ENCODE data around the gene ZNF205.
A peak's percentile ranks its signal among the peaks of the same experiment; 100 is the strongest.
"Not testable (repeated sequence)": the region's sequence is repeated elsewhere in the genome, so short reads cannot be mapped to it uniquely, and the experiment has no call there.

Gene ZNF205

DNA sequence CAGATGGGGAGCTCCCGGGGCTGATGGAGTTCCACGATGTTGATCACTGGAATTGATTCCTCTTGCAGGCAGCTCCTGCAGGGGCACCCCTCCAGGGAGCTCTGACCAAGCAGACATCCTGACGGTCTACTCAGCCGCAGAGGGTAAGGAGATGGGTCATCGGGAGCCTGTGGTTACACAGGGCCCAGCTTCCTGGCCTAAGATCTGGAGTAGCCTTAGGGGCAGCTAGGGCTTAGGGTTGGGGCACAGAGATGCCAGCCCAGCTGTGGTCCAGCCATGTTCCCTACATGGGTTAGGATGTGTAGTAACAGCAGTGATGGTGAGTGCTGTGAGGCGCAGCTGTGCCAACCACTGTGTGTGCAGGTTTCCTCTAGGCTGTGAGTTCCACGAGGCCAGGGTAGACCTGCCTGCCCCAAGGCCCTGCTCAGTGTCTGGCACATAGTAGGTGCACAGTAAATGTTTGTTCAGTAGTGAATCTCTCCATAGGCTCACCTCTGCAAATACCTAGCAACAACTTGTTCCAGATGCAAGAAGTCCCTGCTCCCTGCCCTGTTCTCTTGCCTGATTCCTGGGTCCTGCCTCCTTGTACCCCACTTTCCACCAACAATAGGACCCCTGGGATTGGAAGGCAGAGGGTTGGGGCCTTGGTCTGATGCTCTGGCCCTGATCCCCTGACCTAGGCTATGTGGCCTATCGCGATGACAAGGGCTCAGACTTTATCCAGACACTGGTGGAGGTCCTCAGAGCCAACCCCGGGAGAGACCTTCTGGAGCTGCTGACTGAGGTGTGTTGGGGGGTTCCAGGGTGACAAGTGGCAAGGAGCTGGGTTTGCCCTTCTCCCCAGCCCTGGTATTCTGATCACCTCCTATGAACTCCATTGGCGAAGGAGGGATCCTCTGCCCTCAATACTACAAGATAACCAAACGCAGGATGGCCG, 36.1 kb downstream of the ZNF205 start:
- DNase-seq (ENCODE audit: low read depth, low spot score), result no peak

DNA sequence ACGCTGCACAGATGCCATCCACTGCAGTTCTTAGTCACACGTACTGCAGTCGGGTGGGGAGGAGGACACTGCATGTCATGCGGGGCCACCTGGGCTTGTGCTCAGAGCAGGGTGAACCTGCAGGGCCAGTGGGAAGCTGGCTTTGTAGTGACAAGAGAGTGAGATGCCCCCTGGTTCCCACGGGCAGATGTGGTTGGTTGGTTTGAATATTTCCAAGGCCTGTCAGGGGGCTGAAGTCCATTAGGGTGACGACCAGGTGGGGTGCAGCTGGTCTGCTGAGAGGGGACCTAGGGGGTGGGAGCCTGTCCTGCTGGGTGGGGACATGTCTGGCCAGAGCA, 36.8 kb downstream of the ZNF205 start:
- DNase-seq (ENCODE audit: low read depth, low spot score), result no peak

- peak; percentile 83 for DNase-seq (ENCODE audit: low read depth, low spot score)
These were observed 37.4 kb downstream of the ZNF205 start for GRCh38 chr16:3149630-3150345.

DNA sequence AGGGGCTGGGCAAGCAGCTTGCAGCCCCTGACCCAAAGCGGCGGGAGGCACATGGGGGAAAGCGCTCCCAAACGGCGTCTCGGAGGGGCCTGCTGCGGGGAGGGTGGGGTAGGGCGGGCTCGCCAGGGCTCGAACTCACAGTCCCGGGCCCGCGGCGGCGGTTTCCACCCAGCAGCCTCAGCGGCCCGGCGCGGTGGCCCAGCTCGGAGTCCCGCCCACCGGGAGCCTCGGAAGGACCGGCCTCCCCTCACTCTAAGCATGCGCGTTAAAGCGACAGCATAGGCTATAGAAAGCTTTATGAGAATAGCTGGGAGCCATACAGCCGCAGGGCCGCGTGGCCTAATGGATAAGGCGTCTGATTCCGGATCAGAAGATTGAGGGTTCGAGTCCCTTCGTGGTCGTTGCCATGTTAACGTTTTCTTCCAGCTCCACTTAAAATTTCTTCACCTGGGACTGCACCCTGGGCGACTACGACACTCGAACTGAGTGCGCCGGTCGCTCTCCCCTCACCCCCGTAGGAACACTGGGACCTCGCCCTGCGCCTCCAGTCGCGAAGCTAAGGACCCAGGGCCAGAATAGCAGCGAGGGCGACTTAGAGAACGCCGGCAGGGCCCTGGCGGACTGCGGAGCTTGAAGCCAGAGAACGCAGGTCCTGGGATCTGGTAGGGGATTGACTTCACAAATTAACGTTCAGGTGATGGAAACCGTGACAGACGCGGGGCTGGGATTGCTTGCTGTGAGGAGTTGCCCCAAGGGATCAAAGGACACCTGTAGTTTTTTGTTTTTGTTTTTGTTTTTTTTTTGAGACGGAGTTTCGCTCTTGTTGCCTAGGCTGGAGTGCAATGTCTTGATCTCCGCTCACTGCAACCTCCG, 38.2 kb downstream of the ZNF205 start:
- DNase-seq (ENCODE audit: low read depth, low spot score), result peak; percentile 99

DNA sequence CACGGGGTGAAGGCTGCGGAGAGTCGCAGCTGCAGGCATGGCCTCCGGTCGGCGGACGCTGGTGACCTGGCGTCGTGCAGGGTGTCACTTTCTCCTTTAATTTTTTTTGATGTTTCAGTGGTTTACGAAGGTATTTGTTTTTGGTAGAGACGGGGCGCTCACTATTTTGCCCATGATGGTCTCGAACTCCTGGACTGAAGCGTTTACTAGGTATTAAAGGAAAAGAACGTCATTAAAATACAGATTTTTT, 39.6 kb downstream of the ZNF205 start:
- DNase-seq (ENCODE audit: low read depth, low spot score), result no peak

DNA sequence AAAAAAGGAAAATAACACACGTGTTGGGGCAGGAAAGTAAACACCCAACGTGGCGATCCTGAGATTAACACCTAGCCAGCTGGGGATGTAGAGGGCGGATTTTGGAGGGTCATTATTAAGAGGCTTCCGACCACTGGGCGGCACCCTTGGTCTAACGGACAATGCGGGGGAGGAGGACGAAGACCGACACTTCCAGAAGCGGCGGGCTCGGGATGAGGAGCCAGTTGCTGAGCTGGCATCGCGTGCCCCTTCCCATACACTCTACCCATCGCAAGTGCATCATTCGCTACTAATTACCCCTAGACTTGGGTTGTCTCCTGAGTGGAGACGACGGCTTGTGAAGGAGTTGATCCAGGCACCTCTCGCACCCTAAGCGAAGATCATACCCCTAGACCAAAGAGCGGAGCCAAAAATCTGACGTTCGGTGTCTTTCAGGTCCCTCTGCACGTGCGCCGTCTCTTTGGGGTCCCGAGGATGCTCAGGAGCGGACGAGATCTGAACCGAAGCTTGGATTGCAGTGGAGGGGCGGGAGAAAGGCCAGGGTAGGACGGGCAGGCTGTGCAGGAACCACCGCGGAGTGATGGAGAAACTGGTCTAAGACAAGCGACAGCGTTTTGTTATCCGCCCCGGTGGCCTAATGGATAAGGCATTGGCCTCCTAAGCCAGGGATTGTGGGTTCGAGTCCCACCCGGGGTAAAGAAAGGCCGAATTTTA, 40.0 kb downstream of the ZNF205 start:
- DNase-seq (ENCODE audit: low read depth, low spot score), result peak; percentile 98

GRCh38 chr16:3152991-3153368, 40.6 kb downstream of the ZNF205 start:
- DNase-seq (ENCODE audit: low read depth, low spot score), result no peak

GRCh38 chr16:3155181-3155580, 42.8 kb downstream of the ZNF205 start:
- DNase-seq (ENCODE audit: low read depth, low spot score), result no peak

DNA sequence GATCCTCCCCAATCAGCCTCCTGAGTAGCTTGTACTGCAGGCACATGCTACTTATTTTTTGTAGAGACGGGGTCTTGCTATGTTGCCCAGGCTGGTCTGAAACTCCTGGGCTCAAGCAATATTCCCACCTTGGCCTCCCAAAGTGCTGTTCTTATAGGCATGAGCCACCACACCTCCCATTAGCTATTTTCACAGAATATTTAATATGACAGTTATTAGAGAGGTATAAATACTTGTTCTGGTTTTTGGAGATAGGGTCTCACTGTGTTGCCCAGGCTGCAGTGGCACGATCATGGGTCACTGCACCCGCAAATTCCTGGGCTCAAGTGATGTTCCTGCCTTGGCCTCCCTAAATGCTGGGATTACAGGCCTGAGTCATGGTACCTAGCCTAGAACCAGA, 43.6 kb downstream of the ZNF205 start:
- no peak for DNase-seq (ENCODE audit: low read depth, low spot score)

- peak; percentile 98 for DNase-seq (ENCODE audit: low read depth, low spot score)
These were observed 45.0 kb downstream of the ZNF205 start for GRCh38 chr16:3157229-3158025.

DNA sequence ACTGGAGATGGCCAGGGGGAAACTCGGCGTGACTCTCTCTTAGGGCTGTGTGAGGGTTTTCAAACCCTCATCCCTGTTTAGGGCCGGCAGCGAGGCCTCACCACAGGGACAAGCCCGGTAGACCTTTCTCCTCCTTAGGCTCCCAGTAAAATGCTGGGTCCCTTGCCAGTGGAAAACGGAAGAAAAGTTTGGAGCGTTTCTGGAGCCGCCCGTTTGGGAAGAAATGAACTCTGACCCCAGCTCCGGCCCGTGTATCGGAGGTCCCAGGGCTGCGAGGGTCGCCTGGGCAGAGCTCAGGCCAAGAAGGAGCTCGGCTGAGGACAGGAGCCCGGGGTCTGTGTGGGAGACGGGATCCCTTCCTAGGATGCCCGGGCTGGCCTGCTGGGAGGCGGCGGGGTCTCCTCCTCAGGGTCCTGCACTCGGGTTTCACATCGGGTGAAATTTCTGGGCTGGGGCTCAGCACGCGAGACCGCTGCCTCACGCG, 45.7 kb downstream of the ZNF205 start:
- DNase-seq (ENCODE audit: low read depth, low spot score), result peak; percentile 63

DNA sequence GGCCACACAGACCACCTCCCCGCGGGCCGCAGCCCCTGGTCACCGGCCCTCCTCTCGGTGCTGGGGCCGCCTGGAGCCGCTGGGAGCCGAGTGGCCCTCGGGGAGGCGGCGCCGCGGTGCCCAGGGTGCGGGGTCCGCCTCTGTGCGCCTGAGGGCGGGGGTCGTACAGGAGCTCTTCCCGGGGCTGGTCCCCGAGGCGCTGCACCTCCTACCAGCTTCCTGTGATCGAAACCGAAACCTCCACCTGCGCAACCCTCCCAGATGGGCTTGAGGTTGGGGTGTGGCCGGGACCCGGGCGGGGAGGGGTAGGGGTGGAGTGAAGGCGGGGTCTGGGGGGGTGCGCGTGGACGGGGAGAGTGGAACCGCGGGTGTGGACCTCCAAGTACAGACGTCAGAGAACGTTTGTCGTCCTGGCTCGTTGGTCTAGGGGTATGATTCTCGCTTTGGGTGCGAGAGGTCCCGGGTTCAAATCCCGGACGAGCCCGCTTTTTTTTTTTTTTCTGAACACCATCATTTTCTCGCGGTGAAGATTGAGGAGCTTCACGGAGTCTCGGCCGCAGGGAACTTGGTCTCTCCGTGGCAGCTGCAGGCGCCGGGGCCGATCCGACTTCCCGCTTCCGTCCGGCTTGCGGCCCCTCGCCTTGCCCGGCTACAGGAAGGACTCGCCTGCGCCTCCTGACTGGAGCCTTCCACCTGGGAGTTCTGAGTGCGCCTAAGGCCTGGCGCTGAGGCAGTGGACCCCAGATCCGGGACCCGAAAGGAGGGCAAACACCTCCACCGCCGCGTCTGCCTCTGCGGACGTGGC, 46.3 kb downstream of the ZNF205 start:
- DNase-seq (ENCODE audit: low read depth, low spot score), result peak; percentile 92

- DNase-seq (ENCODE audit: low read depth, low spot score), result peak; percentile 63
These were observed 49.0 kb downstream of the ZNF205 start for GRCh38 chr16:3161235-3162018.

GRCh38 chr16:3164121-3164991, 52.0 kb downstream of the ZNF205 start:
- no peak for DNase-seq (ENCODE audit: low read depth, low spot score)

GRCh38 chr16:3165111-3165822, 52.9 kb downstream of the ZNF205 start:
- no peak for DNase-seq (ENCODE audit: low read depth, low spot score)

- no peak for DNase-seq (ENCODE audit: low read depth, low spot score)
These were observed 54.1 kb downstream of the ZNF205 start for GRCh38 chr16:3166505-3166886.

DNA sequence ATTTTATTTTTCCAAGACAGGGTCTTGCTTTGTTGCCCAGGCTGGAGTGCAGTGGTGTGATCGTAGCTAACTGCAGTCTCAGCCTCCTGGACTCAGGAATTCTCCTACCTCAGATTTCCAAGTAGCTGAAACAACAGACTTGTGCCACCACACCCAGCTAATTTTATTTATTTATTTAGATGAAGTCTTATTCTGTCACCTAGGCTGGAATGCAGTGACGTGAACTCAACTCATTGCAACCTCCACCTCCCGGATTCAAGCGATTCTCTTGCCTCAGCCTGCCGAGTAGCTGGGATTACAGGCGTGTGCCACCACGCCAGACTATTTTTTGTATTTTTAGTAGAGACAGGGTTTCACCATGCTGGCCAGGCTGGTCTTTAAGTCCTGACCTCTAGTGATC, 56.3 kb downstream of the ZNF205 start:
- DNase-seq (ENCODE audit: low read depth, low spot score), result not testable (repeated sequence)

Measured in ELF-1 (cell line).